Measurements from ENCODE around the gene RNASEH1. TPM values are rescaled to one million over a fixed set of nuclear protein-coding genes. Genes with fewer than 3 reads are reported as not detected.

The RNASEH1 gene
- polyA plus RNA-seq, 3 donors = 6.8 to 16.4 (median 14.2) TPM

- peaks cover 15 to 33% of the 10 kb centered on the region in 2 donors for H3K4me1 ChIP-seq (ENCODE audit: control insufficient read depth in 1 of 2, insufficient read depth in 2 of 2, low read length in 2 of 2)
- Mint-ChIP-seq H3K4me1 (peaks cover 27% of the 10 kb centered on the region), H3K4me3 (peak overlapping the region; percentile 90 to 93), H3K27me3 (ENCODE audit: low read depth in 3 of 3) (peaks cover 2 to 4% (median 2%) of the 10 kb centered on the region in 3 donors), H3K27ac (peak overlapping the region; percentile 88 to 97 (median 95)), H3K36me3 (peaks cover 44% of the 10 kb centered on the region in 2 donors), H3K9me3 (peaks cover 0 to 8% (median 0%) of the 10 kb centered on the region in 7 donors)
- H3K27ac ChIP-seq (ENCODE audit: low read depth in 1 of 2, low read length in 2 of 2) = peak overlapping the region; percentile 71 to 88
- H3K4me3 ChIP-seq (replicated peaks in 1 of 3; ENCODE audit: low read depth in 2 of 3, low read length in 3 of 3) = peak overlapping the region; percentile 67 to 83 (median 82)
- H3K9ac ChIP-seq (ENCODE audit: insufficient read depth, low read length, poor library complexity, severe bottlenecking) = peak overlapping the region; percentile 97
- peaks cover 42 to 44% of the 10 kb centered on the region in 2 donors for H3K36me3 ChIP-seq (replicated peaks in 1 of 2; ENCODE audit: control insufficient read depth in 1 of 2, insufficient read depth in 2 of 2, low read length in 2 of 2)
- no peak for TF ChIP-seq CTCF (IDR thresholded peaks at IDR 0.05)
- intact Hi-C loops (cut with micrococcal nuclease) = loop anchor here (2.0 to 5.0 kb wide), 3 partner anchors 17 to 198 kb away; partner anchors contain the start of genes EIPR1 (in 2 of the 2), TRAPPC12 (in 2 of the 2), ADI1 (in 1 of the 2) and RNASEH1 (in 1 of the 2)
- peak overlapping the region; percentile 80 for H3K4me2 ChIP-seq (replicated peaks; ENCODE audit: extremely low read depth, low read length, poor library complexity, severe bottlenecking)
- peak in 2 of 3 donors; percentile 4 to 11 for DNase-seq
- no peaks in the 10 kb centered on the region for H3K27me3 ChIP-seq (ENCODE audit: control insufficient read depth in 2 of 2, insufficient read depth in 2 of 2, low read length in 2 of 2)
- peaks cover 44% of the 10 kb centered on the region for H3K79me2 ChIP-seq (ENCODE audit: insufficient read depth, low read length)
- under 1% methylated on average over 50 of the region's 54 CpGs for WGBS (ENCODE audit: insufficient coverage)
- peaks cover 43% of the 10 kb centered on the region for H4K20me1 ChIP-seq (ENCODE audit: insufficient read depth, low read length)
- H2AFZ ChIP-seq (ENCODE audit: insufficient read depth, low read depth, low read length, poor library complexity, severe bottlenecking) = peak overlapping the region; percentile 95
- no peaks in the 10 kb centered on the region for H3K9me3 ChIP-seq (replicated peaks in 1 of 2; ENCODE audit: control insufficient read depth in 1 of 2, insufficient read depth in 1 of 2, low read length in 2 of 2)
Observed at GRCh38 chr2:3575534-3576262, 17.6 kb upstream of the RNASEH1 start.

GRCh38 chr2:3574155-3574554 is 16.0 kb upstream of the RNASEH1 start:
- Histone ChIP-seq H3K4me3 (replicated peaks in 1 of 3; ENCODE audit: low read depth in 2 of 3, low read length in 3 of 3) (peak overlapping the region in 1 of 3 experiments; percentile 83), H3K9ac (ENCODE audit: insufficient read depth, low read length, poor library complexity, severe bottlenecking) (no peak overlapping the region), H3K27me3 (ENCODE audit: control insufficient read depth in 2 of 2, insufficient read depth in 2 of 2, low read length in 2 of 2) (no peaks in the 10 kb centered on the region), H3K9me3 (replicated peaks in 1 of 2; ENCODE audit: control insufficient read depth in 1 of 2, insufficient read depth in 1 of 2, low read length in 2 of 2) (no peaks in the 10 kb centered on the region), H3K36me3 (replicated peaks in 1 of 2; ENCODE audit: control insufficient read depth in 1 of 2, insufficient read depth in 2 of 2, low read length in 2 of 2) (peaks cover 26 to 29% of the 10 kb centered on the region in 2 donors), H3K4me2 (replicated peaks; ENCODE audit: extremely low read depth, low read length, poor library complexity, severe bottlenecking) (peak overlapping the region; percentile 80), H3K4me1 (ENCODE audit: control insufficient read depth in 1 of 2, insufficient read depth in 2 of 2, low read length in 2 of 2) (peaks cover 15 to 33% of the 10 kb centered on the region in 2 donors), H3K27ac (ENCODE audit: low read depth in 1 of 2, low read length in 2 of 2) (no peak overlapping the region), H4K20me1 (ENCODE audit: insufficient read depth, low read length) (peaks cover 28% of the 10 kb centered on the region), H2AFZ (ENCODE audit: insufficient read depth, low read depth, low read length, poor library complexity, severe bottlenecking) (peak overlapping the region; percentile 95), H3K79me2 (ENCODE audit: insufficient read depth, low read length) (peaks cover 41% of the 10 kb centered on the region)
- no peak overlapping the region for H3K27ac Mint-ChIP-seq
- no peak for DNase-seq
- H3K4me3 Mint-ChIP-seq = peak overlapping the region in 1 of 2 donors; percentile 90
- no peak for TF ChIP-seq CTCF (IDR thresholded peaks at IDR 0.05)
- peaks cover 28% of the 10 kb centered on the region in 2 donors for H3K36me3 Mint-ChIP-seq
- peaks cover 0 to 8% (median 0%) of the 10 kb centered on the region in 7 donors for H3K9me3 Mint-ChIP-seq
- intact Hi-C loops (cut with micrococcal nuclease) = loop anchor here (1.0 to 2.0 kb wide), 2 partner anchors 15 to 16 kb away; partner anchors contain the start of gene RNASEH1 (in 2 of the 2)
- H3K4me1 Mint-ChIP-seq = peaks cover 27% of the 10 kb centered on the region
- 100% methylated on average over 2 of the region's 11 CpGs for WGBS (ENCODE audit: insufficient coverage)
- peaks cover 2 to 4% (median 2%) of the 10 kb centered on the region in 3 donors for H3K27me3 Mint-ChIP-seq (ENCODE audit: low read depth in 3 of 3)
